Gastrocnemius medialis (tissue), 4 donors: ENCODE results near the gene DOK3.

Source experiments
- POLR2A ChIP-seq, 2 donors: fragments of 450-650 bp; IDR thresholded peaks; one replicate each; pipeline ENCODE4 v1.6.1; 2017; ENCODE audit warnings: antibody characterized with exemption in 2 of 2, mild to moderate bottlenecking in 2 of 2, moderate library complexity in 2 of 2
- TF ChIP-seq, protein P1 (sequence below), 5 experiments: fragments of 450-650 bp in 3 of 5; fragments of 200-600 bp in 2 of 5; sonication (generic) in 2 of 5; IDR thresholded peaks in 4 of 5; conservative IDR thresholded peaks in 1 of 5; 1 replicate in 4 of 5; 2 replicates in 1 of 5; pipeline ENCODE4 v1.5.1; 2016 to 2019; ENCODE audit warnings: antibody characterized with exemption in 5 of 5, mild to moderate bottlenecking in 3 of 5, moderate library complexity in 3 of 5

DNA sequence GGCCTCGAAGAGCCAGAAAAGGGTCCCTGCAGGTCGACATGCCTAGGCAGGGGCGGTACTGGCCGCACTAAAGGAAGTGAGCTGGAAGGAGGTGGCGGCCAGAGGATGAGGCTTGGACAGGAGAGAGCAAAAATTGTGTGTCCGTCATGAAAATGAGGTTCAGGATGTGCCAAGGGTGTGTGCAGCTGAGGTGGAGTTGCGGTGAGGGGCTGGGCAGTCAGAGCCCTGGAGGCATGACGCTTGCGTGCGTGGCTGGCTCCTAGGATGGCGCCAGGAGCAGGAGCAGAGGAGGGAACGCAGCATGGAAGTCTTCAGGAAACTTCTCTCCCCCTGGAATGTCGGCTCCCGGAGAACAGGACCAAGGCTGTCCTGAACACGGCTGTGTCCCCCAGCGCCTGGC lies 6.7 kb downstream of the DOK3 start:
- TF ChIP-seq, protein P1, sequence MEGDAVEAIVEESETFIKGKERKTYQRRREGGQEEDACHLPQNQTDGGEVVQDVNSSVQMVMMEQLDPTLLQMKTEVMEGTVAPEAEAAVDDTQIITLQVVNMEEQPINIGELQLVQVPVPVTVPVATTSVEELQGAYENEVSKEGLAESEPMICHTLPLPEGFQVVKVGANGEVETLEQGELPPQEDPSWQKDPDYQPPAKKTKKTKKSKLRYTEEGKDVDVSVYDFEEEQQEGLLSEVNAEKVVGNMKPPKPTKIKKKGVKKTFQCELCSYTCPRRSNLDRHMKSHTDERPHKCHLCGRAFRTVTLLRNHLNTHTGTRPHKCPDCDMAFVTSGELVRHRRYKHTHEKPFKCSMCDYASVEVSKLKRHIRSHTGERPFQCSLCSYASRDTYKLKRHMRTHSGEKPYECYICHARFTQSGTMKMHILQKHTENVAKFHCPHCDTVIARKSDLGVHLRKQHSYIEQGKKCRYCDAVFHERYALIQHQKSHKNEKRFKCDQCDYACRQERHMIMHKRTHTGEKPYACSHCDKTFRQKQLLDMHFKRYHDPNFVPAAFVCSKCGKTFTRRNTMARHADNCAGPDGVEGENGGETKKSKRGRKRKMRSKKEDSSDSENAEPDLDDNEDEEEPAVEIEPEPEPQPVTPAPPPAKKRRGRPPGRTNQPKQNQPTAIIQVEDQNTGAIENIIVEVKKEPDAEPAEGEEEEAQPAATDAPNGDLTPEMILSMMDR (IDR thresholded peaks at IDR 0.05 in 4 of 5, conservative IDR thresholded peaks at IDR 0.05 in 1 of 5), result no peak
- TF ChIP-seq POLR2A (IDR thresholded peaks at IDR 0.05), result no peak
